ENCODE data around the gene ASCL5.

Gene ASCL5

DNA sequence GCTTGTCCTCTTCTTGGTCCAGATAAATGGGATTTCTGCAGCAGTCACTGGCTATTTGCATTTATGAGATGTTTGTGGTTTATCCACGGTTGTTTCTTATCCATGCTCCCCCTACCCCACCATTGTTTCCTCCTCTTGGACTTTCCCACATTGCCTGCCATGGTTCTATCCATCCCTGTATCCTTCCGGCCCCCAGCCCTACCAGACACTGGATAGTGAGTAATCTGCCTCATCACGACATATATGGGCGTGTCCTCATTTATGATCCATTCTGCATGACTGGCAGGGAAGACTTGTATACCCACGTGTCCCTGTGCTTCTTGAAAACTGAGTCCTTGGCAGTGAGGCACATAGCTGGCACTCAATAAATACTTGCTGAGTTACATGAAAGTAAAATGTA is 54.8 kb downstream of the ASCL5 start:
- no peak for TF ChIP-seq CTCF (IDR thresholded peaks at IDR 0.05)
- H3K4me3 ChIP-seq (ENCODE audit: low read depth, low read length): no peak overlapping the region
- no peak overlapping the region for H3K27ac ChIP-seq
- no peak overlapping the region for H2AFZ ChIP-seq
- no peaks in the 10 kb centered on the region for H3K9me3 ChIP-seq (ENCODE audit: control insufficient read depth, low read length)
- no peaks in the 10 kb centered on the region for H3K79me2 ChIP-seq
- no peaks in the 10 kb centered on the region for H3K27me3 ChIP-seq (ENCODE audit: control insufficient read depth, insufficient read depth, low read length)
- H3K4me2 ChIP-seq (ENCODE audit: low read length): no peak overlapping the region
- H3K36me3 ChIP-seq (ENCODE audit: control insufficient read depth, insufficient read depth, low read length): no peaks in the 10 kb centered on the region
- no peak overlapping the region for H3K9ac ChIP-seq
- no peaks in the 10 kb centered on the region for H3K4me1 ChIP-seq

DNA sequence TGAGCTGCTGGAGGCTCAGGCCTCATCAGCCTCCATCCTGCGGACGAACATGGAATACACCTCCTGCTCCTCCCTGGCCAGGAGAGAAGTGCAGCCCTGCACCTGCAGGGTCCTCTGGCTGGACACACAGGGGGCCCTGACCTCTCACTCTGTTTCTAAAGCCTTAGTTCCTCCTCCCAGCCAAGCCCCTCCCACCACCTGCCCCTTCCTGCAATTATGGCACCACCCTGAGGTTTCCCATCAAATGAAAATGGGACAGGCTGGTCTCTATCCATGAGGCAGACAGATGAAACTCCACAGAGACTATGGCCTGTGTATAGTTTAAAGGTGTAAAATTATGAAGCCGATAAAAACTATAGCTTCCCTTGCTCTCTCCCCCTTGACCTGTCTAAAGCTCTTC is 57.3 kb downstream of the ASCL5 start:
- H2AFZ ChIP-seq: no peak overlapping the region
- no peaks in the 10 kb centered on the region for H3K36me3 ChIP-seq (ENCODE audit: control insufficient read depth, insufficient read depth, low read length)
- TF ChIP-seq CTCF (IDR thresholded peaks at IDR 0.05): no peak
- H3K4me1 ChIP-seq: no peaks in the 10 kb centered on the region
- no peak overlapping the region for H3K4me3 ChIP-seq (ENCODE audit: low read depth, low read length)
- no peak overlapping the region for H3K4me2 ChIP-seq (ENCODE audit: low read length)
- H3K9me3 ChIP-seq (ENCODE audit: control insufficient read depth, low read length): no peaks in the 10 kb centered on the region
- H3K79me2 ChIP-seq: no peaks in the 10 kb centered on the region
- H3K27me3 ChIP-seq (ENCODE audit: control insufficient read depth, insufficient read depth, low read length): no peaks in the 10 kb centered on the region
- no peak overlapping the region for H3K9ac ChIP-seq
- no peak overlapping the region for H3K27ac ChIP-seq

- no peak overlapping the region for H3K9ac ChIP-seq
- H2AFZ ChIP-seq: no peak overlapping the region
- no peak overlapping the region for H3K27ac ChIP-seq
- no peaks in the 10 kb centered on the region for H3K79me2 ChIP-seq
- no peak overlapping the region for H3K4me2 ChIP-seq (ENCODE audit: low read length)
- H3K27me3 ChIP-seq (ENCODE audit: control insufficient read depth, insufficient read depth, low read length): no peaks in the 10 kb centered on the region
- H3K4me3 ChIP-seq (ENCODE audit: low read depth, low read length): no peak overlapping the region
- no peaks in the 10 kb centered on the region for H3K9me3 ChIP-seq (ENCODE audit: control insufficient read depth, low read length)
- no peak for TF ChIP-seq CTCF (IDR thresholded peaks at IDR 0.05)
- no peaks in the 10 kb centered on the region for H3K36me3 ChIP-seq (ENCODE audit: control insufficient read depth, insufficient read depth, low read length)
- no peaks in the 10 kb centered on the region for H3K4me1 ChIP-seq
Observed at GRCh38 chr1:201068976-201069375, 58.0 kb downstream of the ASCL5 start.

GRCh38 chr1:201066986-201067385 is 60.0 kb downstream of the ASCL5 start:
- no peaks in the 10 kb centered on the region for H3K4me1 ChIP-seq

More at GRCh38 chr1:201066986-201067385, 60.0 kb downstream of the ASCL5 start:
- H2AFZ ChIP-seq: no peak overlapping the region
- H3K9ac ChIP-seq: no peak overlapping the region
- no peak for TF ChIP-seq CTCF (IDR thresholded peaks at IDR 0.05)
- no peaks in the 10 kb centered on the region for H3K9me3 ChIP-seq (ENCODE audit: control insufficient read depth, low read length)
- no peaks in the 10 kb centered on the region for H3K36me3 ChIP-seq (ENCODE audit: control insufficient read depth, insufficient read depth, low read length)
- no peaks in the 10 kb centered on the region for H3K79me2 ChIP-seq
- no peaks in the 10 kb centered on the region for H3K27me3 ChIP-seq (ENCODE audit: control insufficient read depth, insufficient read depth, low read length)
- H3K27ac ChIP-seq: no peak overlapping the region
- H3K4me2 ChIP-seq (ENCODE audit: low read length): no peak overlapping the region
- H3K4me3 ChIP-seq (ENCODE audit: low read depth, low read length): no peak overlapping the region

Measured in parathyroid adenoma (tissue), 2 donors.